ENCODE data around the gene PAQR5. TPM values are rescaled to one million over a fixed set of nuclear protein-coding genes. Genes with fewer than 3 reads are reported as not detected.

PAQR5 gene
- total RNA-seq, 1 donor from 2014 or later = 0.50 TPM

DNA sequence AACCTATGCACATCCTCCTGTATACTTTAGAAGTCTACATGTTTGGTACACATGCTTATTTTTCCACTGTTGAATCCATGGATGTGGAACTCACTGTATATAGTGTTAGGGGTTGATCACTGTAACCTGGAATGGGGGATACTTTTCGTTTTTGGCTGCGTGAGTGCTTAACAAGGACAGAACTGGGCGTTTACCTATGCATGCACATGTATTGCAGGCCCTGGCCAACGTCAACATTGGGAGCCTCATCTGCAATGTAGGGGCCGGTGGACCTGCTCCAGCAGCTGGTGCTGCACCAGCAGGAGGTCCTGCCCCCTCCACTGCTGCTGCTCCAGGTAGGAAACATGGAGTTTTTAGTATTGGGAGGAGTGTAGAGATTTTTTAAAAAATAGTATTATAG, 156.2 kb downstream of the PAQR5 start:
- DNase-seq (ENCODE audit: low spot score) (no peak), ATAC-seq (no peak)

DNA sequence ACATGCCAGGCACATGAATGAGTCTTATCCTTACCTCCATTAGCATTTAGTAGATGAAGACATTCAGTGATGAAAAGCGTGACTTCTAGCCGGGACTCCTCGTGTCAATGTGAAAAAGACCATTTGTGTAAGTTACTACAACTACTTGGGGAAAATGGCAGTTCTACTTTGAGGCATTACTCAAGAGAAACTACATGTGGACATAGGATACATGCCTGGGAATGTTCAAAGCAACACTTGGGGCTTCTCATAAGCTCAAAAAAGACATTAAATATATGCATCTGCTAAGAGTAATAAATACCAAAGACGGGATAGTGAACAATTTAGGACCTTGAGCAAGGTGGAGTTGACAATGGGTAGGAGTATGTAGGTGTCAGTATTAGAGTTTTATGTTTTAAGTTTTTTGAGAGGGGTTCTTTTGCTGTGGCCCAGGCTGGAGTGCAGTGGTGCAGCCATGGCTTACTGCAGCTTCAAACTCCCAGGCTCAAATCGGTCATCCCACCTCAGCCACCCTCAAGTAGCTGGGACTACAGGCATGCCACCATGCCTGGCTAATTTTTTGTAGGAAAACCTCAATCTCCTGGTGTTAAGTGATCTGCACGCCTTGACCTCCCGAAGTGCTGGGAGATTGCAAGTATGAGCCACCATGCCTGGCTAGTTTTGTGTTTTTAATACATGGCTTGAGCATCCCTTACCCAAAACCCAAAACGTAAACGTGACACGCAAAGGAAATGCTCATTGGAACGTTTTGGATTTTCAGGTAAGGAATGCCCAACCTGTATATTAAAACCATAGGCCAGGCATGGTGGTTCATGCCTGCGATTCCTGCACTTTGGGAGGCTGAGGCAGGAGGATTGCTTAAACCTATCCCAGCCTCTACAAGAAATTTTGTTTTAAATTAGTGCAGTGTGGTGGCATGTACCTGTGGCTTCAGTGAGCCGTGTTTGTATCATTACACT, 157.8 kb downstream of the PAQR5 start:
- DNase-seq (ENCODE audit: low spot score) = no peak
- ATAC-seq = no peak

Other genes with a start within 250 kb of the PAQR5 start
- 11.6 TPM for gene GLCE, start 138.3 kb upstream of the PAQR5 start, total RNA-seq
- gene KIF23, start 115.4 kb downstream of the PAQR5 start, total RNA-seq = 0.86 TPM
- 577 TPM for gene RPLP1, start 153.9 kb downstream of the PAQR5 start, total RNA-seq